BE2C (cell line): ENCODE results near the gene KMT2A.

Experiments
- DNase-seq: peaks from one replicate; pipeline ENCODE4 v3.0.0-alpha.2; 2020
- H3K27me3 ChIP-seq: fragments of 250-450 bp; sonication (Bioruptor Pico); 2 replicates; pipeline ENCODE4 v1.5.1; 2020; ENCODE audit warnings: mild to moderate bottlenecking
- H3K36me3 ChIP-seq: fragments of 250-450 bp; sonication (Bioruptor Pico); 2 replicates; pipeline ENCODE4 v1.5.1; 2020; ENCODE audit warnings: mild to moderate bottlenecking
- H3K4me1 ChIP-seq: fragments of 250-450 bp; sonication (Bioruptor Pico); 2 replicates; pipeline ENCODE4 v1.5.1; 2020
- H3K4me3 ChIP-seq: 2 replicates; pipeline ENCODE4 v1.5.1; 2011; ENCODE audit warnings: low read depth, low read length
- H3K9me3 ChIP-seq: fragments of 250-450 bp; sonication (Bioruptor Pico); 2 replicates; pipeline ENCODE4 v1.5.1; 2020
- TF ChIP-seq, protein P1 (sequence below): IDR thresholded peaks from 2 replicates; pipeline ENCODE4 v1.5.1; 2012; ENCODE audit warnings: mild to moderate bottlenecking, low read depth, low read length

The KMT2A gene

DNA sequence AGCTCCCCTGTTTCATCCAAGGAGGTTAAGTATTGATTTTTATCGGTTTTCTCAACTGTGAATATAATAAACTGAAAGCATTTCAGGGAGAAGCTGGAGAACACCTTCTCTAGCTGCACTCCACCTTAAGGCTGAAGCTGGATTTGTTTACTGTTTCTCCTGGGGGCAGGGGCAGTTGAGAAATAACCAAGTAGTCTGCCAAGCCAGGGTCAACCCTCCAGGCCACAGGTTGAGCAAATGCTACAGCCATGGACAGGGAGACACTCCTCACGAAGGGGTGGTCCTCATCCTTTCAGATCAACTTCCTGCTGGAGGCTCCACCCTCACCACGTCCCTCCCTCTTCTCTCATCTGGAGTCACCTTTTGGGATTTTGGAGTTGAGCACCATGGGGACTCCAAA, 90.8 kb downstream of the KMT2A start, which contains the start of gene TTC36:
Gene TTC36 (plus strand): TSS at position 366 of the 400 bp plus-strand sequence. CDS start 21 bp downstream, at position 387.
- TF ChIP-seq, protein P1, sequence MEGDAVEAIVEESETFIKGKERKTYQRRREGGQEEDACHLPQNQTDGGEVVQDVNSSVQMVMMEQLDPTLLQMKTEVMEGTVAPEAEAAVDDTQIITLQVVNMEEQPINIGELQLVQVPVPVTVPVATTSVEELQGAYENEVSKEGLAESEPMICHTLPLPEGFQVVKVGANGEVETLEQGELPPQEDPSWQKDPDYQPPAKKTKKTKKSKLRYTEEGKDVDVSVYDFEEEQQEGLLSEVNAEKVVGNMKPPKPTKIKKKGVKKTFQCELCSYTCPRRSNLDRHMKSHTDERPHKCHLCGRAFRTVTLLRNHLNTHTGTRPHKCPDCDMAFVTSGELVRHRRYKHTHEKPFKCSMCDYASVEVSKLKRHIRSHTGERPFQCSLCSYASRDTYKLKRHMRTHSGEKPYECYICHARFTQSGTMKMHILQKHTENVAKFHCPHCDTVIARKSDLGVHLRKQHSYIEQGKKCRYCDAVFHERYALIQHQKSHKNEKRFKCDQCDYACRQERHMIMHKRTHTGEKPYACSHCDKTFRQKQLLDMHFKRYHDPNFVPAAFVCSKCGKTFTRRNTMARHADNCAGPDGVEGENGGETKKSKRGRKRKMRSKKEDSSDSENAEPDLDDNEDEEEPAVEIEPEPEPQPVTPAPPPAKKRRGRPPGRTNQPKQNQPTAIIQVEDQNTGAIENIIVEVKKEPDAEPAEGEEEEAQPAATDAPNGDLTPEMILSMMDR: no peak
- DNase-seq: no peak
- Histone ChIP-seq H3K9me3 (no peaks in the 10 kb centered on the region), H3K27me3 (no peaks in the 10 kb centered on the region), H3K36me3 (peaks cover 30% of the 10 kb centered on the region), H3K4me3 (no peak within 1 kb of the TSS), H3K4me1 (no peaks in the 10 kb centered on the region)

DNA sequence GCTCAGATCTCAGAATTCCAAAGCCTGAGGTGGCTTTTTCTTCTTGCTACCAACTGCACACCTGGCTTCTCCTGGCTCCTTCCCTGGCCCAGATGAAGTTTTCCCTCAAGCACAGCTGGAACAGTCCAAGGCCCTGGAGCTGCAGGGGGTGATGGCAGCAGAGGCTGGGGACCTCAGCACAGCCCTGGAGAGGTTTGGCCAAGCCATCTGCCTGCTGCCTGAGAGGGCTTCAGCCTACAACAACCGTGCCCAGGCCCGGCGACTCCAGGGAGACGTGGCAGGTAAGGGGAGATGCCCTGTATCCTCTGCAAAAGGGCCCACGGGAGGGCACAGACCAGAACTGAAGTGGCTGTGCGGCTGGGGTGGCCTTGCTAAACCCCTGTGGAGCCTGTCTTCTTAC, 92.2 kb downstream of the KMT2A start:
- no peak for DNase-seq
- TF ChIP-seq, protein P1: no peak
- Histone ChIP-seq H3K36me3 (peaks cover 16% of the 10 kb centered on the region), H3K4me1 (no peaks in the 10 kb centered on the region), H3K9me3 (no peaks in the 10 kb centered on the region), H3K27me3 (no peaks in the 10 kb centered on the region), H3K4me3 (no peak overlapping the region)

DNA sequence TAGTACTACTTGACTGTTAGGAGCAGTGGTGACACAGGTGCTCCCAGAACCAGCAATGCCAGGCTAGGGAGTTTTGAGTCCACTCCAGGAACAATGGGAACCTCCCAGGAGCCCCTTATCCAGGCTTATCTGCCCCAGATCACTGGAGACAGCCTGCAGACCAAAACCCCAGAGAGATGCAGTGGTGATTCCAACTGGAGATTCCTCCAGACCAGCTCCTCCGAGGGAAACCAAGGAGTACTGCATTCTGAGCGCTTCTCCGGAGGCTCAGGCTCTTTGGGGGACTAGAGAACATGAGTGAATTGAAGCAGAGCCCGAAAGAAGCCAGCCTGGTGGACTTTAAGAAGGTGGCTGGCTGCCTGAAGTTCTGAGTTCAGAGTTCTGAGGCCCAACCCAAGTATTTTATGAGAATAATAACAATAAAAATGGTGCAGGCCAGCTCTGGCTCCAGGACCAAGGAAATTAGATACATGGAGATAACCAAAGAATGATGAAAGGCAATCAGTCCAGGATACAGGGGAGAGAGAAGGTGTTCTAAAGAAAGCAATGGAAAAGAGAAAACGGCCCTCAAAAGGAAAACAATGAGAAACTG, 93.4 kb downstream of the KMT2A start:
- no peak for DNase-seq
- TF ChIP-seq, protein P1: no peak
- Histone ChIP-seq H3K9me3 (no peaks in the 10 kb centered on the region), H3K27me3 (no peaks in the 10 kb centered on the region), H3K4me3 (peak overlapping the region; percentile 71), H3K36me3 (peaks cover 6% of the 10 kb centered on the region), H3K4me1 (no peaks in the 10 kb centered on the region)

DNA sequence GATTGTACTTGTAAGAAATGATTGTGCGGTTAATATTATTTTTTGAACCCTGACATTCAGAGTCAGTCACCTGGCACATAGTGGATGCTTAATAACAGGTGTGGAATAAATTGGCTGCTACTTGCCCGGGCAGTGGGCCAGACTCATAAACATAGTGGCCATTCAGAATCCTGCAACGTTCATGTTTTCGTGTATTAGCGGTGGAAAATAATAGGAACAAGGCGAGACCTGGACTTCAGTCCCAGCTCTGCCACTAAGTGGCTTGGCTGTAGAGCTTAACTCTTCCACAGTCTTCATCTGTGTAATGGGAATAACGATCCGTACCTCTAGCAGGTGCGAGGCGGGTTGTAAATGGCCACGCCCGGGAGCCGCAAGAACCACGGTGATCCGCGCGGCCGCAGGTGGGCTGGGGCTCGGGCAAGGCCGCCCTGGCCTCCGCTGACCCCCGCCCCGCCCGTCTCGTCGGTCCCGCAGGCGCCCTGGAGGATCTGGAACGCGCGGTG, 93.9 kb downstream of the KMT2A start:
- Histone ChIP-seq H3K4me3 (peak overlapping the region; percentile 71), H3K9me3 (no peaks in the 10 kb centered on the region), H3K27me3 (no peaks in the 10 kb centered on the region), H3K4me1 (no peaks in the 10 kb centered on the region), H3K36me3 (peaks cover under 1% of the 10 kb centered on the region)
- TF ChIP-seq, protein P1: no peak
- DNase-seq: no peak

DNA sequence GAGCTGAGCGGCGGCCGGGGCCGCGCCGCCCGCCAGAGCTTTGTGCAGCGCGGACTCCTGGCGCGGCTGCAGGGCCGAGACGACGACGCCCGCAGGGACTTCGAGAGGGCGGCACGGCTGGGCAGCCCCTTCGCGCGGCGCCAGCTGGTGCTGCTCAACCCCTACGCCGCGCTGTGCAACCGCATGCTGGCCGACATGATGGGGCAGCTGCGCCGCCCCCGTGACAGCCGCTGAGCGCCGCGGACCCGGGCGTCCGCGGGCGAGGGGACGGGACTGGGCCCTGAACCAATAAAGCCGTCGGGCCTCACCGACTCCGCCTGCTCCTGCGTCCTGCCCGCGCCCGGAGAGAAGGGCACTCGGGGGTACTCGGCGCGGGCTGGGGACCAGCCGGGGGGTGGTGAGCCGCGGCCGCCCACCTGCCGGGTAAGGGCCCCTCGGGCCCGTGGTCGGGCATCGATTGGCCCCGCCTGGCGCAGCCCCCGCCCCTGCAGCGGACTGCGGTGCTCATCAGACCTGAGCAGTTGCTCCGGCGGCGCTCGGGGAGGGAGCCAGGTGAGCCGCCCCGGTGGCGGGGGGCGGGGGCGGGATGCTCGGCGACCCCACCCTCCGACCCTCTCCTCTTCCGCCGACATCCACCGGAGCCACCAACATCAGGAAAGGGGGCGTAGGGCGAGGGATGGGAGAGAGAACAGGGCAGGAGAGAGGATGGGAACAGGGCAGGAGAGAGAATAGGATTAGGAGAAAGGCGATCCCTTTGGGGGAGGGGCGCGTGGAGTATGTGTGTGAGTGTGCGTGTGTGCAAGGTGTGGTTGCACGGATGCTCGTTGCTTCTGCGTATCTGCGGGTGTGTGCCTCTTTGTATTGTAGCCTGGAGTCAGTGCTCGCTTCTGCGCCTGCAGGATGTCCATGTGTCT, 94.6 kb downstream of the KMT2A start, which contains the start of gene TMEM25:
Gene TMEM25 (plus strand): TSS at position 510 of the 914 bp plus-strand sequence. CDS start 610 bp downstream, outside the sequence.
- Histone ChIP-seq H3K36me3 (no peaks in the 10 kb centered on the region), H3K27me3 (no peaks in the 10 kb centered on the region), H3K9me3 (no peaks in the 10 kb centered on the region), H3K4me3 (peak within 1 kb of the TSS; percentile 71), H3K4me1 (no peaks in the 10 kb centered on the region)
- TF ChIP-seq, protein P1: no peak
- DNase-seq: peak; percentile 82
